ENCODE measurements around the gene EPC1.
"Not testable (repeated sequence)": the region's sequence is repeated elsewhere in the genome, so short reads cannot be mapped to it uniquely, and the experiment has no call there.

The EPC1 gene

GRCh38 chr10:32279795-32280194, 67.2 kb downstream of the EPC1 start:
- no peak for DNase-seq (ENCODE audit: low read depth, low spot score)

GRCh38 chr10:32273336-32273735, 73.6 kb downstream of the EPC1 start:
- DNase-seq (ENCODE audit: low read depth, low spot score), result no peak

GRCh38 chr10:32271617-32272016, 75.3 kb downstream of the EPC1 start:
- DNase-seq (ENCODE audit: low read depth, low spot score), result peak; percentile 71

- no peak for DNase-seq (ENCODE audit: low read depth, low spot score)
These were observed 77.4 kb downstream of the EPC1 start for GRCh38 chr10:32269343-32270100.

GRCh38 chr10:32268788-32269187, 78.2 kb downstream of the EPC1 start:
- no peak for DNase-seq (ENCODE audit: low read depth, low spot score)

GRCh38 chr10:32266979-32267378, 80.0 kb downstream of the EPC1 start:
- DNase-seq (ENCODE audit: low read depth, low spot score), result no peak

- no peak for DNase-seq (ENCODE audit: low read depth, low spot score)
These were observed 80.4 kb downstream of the EPC1 start for GRCh38 chr10:32266566-32266965.

GRCh38 chr10:32265756-32266155, 81.2 kb downstream of the EPC1 start:
- no peak for DNase-seq (ENCODE audit: low read depth, low spot score)

- DNase-seq (ENCODE audit: low read depth, low spot score), result no peak
These were observed 83.7 kb downstream of the EPC1 start for GRCh38 chr10:32263300-32263699.

GRCh38 chr10:32259551-32259950, 87.4 kb downstream of the EPC1 start:
- DNase-seq (ENCODE audit: low read depth, low spot score), result no peak

GRCh38 chr10:32256613-32257437, 90.1 kb downstream of the EPC1 start:
- peak; percentile 67 for DNase-seq (ENCODE audit: low read depth, low spot score)

- DNase-seq (ENCODE audit: low read depth, low spot score), result no peak
These were observed 93.1 kb downstream of the EPC1 start for GRCh38 chr10:32253821-32254220.

GRCh38 chr10:32253276-32253675, 93.7 kb downstream of the EPC1 start:
- DNase-seq (ENCODE audit: low read depth, low spot score), result no peak

- DNase-seq (ENCODE audit: low read depth, low spot score), result not testable (repeated sequence)
These were observed 96.5 kb downstream of the EPC1 start for GRCh38 chr10:32250489-32250888.

GRCh38 chr10:32246685-32247084, 100.3 kb downstream of the EPC1 start:
- no peak for DNase-seq (ENCODE audit: low read depth, low spot score)

GRCh38 chr10:32245760-32246159, 101.2 kb downstream of the EPC1 start:
- DNase-seq (ENCODE audit: low read depth, low spot score), result no peak

- DNase-seq (ENCODE audit: low read depth, low spot score), result no peak
These were observed 102.3 kb downstream of the EPC1 start for GRCh38 chr10:32244421-32245207.

- no peak for DNase-seq (ENCODE audit: low read depth, low spot score)
These were observed 102.9 kb downstream of the EPC1 start for GRCh38 chr10:32244011-32244410.

GRCh38 chr10:32241946-32242345, 105.0 kb downstream of the EPC1 start:
- DNase-seq (ENCODE audit: low read depth, low spot score), result no peak

GRCh38 chr10:32240471-32240870, 106.5 kb downstream of the EPC1 start:
- DNase-seq (ENCODE audit: low read depth, low spot score), result no peak

- no peak for DNase-seq (ENCODE audit: low read depth, low spot score)
These were observed 107.2 kb downstream of the EPC1 start for GRCh38 chr10:32239769-32240168.

Measured in astrocyte of the hippocampus (primary cell).